Choroid plexus epithelial cell (primary cell): ENCODE measurements around the gene GFI1B.

Experiments used
- DNase-seq: peaks from one replicate; pipeline ENCODE4 v3.0.0-alpha.2; 2010; ENCODE audit warnings: low read depth
- H3K4me3 ChIP-seq: 2 replicates; pipeline ENCODE4 v1.5.1; 2011; ENCODE audit warnings: low read depth, mild to moderate bottlenecking, control low read depth, low read length, moderate library complexity
- CTCF ChIP-seq: conservative IDR thresholded peaks from 2 replicates; pipeline ENCODE4 v1.5.1; 2011; ENCODE audit warnings: low read depth, mild to moderate bottlenecking, control low read depth, inconsistent platforms, low read length, moderate library complexity

GFI1B gene

GRCh38 chr9:132978451-132979131, at the start of gene GFI1B:
TSS of gene GFI1B (plus strand) at chr9:132978694. CDS start at chr9:132986679, 7,985 bp downstream.
- H3K4me3 ChIP-seq, result no peak within 1 kb of the TSS
- no peak for DNase-seq
- no peak for TF ChIP-seq CTCF

- H3K4me3 ChIP-seq, result no peak overlapping the region
- TF ChIP-seq CTCF, result no peak
- DNase-seq, result peak; percentile 21
Measured at GRCh38 chr9:132931178-132931735, 47.2 kb upstream of the GFI1B start.

- no peak for TF ChIP-seq CTCF
- H3K4me3 ChIP-seq, result no peak overlapping the region
- DNase-seq, result no peak
Measured at GRCh38 chr9:132935026-132935425, 43.5 kb upstream of the GFI1B start.

- peak; percentile 17 for DNase-seq
- no peak for TF ChIP-seq CTCF
- H3K4me3 ChIP-seq, result no peak overlapping the region
Measured at GRCh38 chr9:132937463-132937901, 41.0 kb upstream of the GFI1B start.

GRCh38 chr9:132939169-132939568, 39.3 kb upstream of the GFI1B start:
- no peak overlapping the region for H3K4me3 ChIP-seq
- DNase-seq, result no peak
- no peak for TF ChIP-seq CTCF

GRCh38 chr9:132942541-132943182, 35.8 kb upstream of the GFI1B start:
- no peak overlapping the region for H3K4me3 ChIP-seq
- TF ChIP-seq CTCF, result no peak
- peak; percentile 57 for DNase-seq
